CD1c-positive myeloid dendritic cell (primary cell): ENCODE measurements around the gene PTPA.

Experiments
- DNase-seq: peaks from one replicate; pipeline ENCODE4 v3.0.0-alpha.2; 2016; ENCODE audit errors: extremely low spot score

The PTPA gene

GRCh38 chr9:129137292-129138143, 26.3 kb downstream of the PTPA start:
- DNase-seq, result no peak

- DNase-seq, result no peak
Measured at GRCh38 chr9:129138144-129138462, 26.9 kb downstream of the PTPA start.

- no peak for DNase-seq
Measured at GRCh38 chr9:129138476-129139232, 27.4 kb downstream of the PTPA start.

GRCh38 chr9:129139233-129139992, 28.2 kb downstream of the PTPA start:
- DNase-seq, result peak; percentile 92

GRCh38 chr9:129139993-129140396, 28.8 kb downstream of the PTPA start:
- peak; percentile 94 for DNase-seq

- no peak for DNase-seq
Measured at GRCh38 chr9:129140397-129141065, 29.3 kb downstream of the PTPA start.

GRCh38 chr9:129141066-129142041, 30.1 kb downstream of the PTPA start:
- peak; percentile 72 for DNase-seq

GRCh38 chr9:129142138-129142935, 31.1 kb downstream of the PTPA start:
- DNase-seq, result no peak

- DNase-seq, result peak; percentile 73
Measured at GRCh38 chr9:129143031-129143927, 32.1 kb downstream of the PTPA start.

- no peak for DNase-seq
Measured at GRCh38 chr9:129145316-129145715, 34.1 kb downstream of the PTPA start.

- DNase-seq, result no peak
Measured at GRCh38 chr9:129145841-129146292, 34.7 kb downstream of the PTPA start.

- no peak for DNase-seq
Measured at GRCh38 chr9:129146441-129146941, 35.3 kb downstream of the PTPA start.

GRCh38 chr9:129148463-129149204, 37.4 kb downstream of the PTPA start:
- DNase-seq, result no peak

GRCh38 chr9:129149442-129149841, 38.2 kb downstream of the PTPA start:
- DNase-seq, result no peak

GRCh38 chr9:129150122-129150521, 38.9 kb downstream of the PTPA start:
- no peak for DNase-seq

GRCh38 chr9:129150672-129151211, 39.5 kb downstream of the PTPA start:
- no peak for DNase-seq

GRCh38 chr9:129151469-129151868, 40.3 kb downstream of the PTPA start:
- no peak for DNase-seq
